GM12891 (cell line): ENCODE data around the gene CTDNEP1.

Experiments
- DNase-seq: peaks from one replicate; pipeline ENCODE4 v3.0.0; 2011; ENCODE audit warnings: low spot score; ENCODE audit not compliant: insufficient read length
- FAIRE-seq: peaks from 2 replicates; lab custom pipeline; 2011; peaks lifted over from hg19 to GRCh38; lab: Jason Lieb, UNC
- PAX5 ChIP-seq: IDR thresholded peaks from 2 replicates; pipeline ENCODE4 v1.6.1; 2011; ENCODE audit warnings: low read length, moderate library complexity, mild to moderate bottlenecking; ENCODE audit not compliant: insufficient read depth, severe bottlenecking
- POLR2A ChIP-seq: IDR thresholded peaks from 2 replicates; pipeline ENCODE4 v1.6.1; 2011; ENCODE audit warnings: low read depth, low read length, control low read depth
- POLR2AphosphoS5 ChIP-seq: IDR thresholded peaks from 2 replicates; pipeline ENCODE4 v1.6.1; 2011; ENCODE audit warnings: low read depth, low read length, control low read depth
- POU2F2 ChIP-seq: IDR thresholded peaks from 2 replicates; pipeline ENCODE4 v1.6.1; 2011; ENCODE audit warnings: low read depth, mild to moderate bottlenecking, control low read depth, low read length, moderate library complexity
- SPI1 ChIP-seq: IDR thresholded peaks from 2 replicates; pipeline ENCODE4 v1.6.1; 2011; ENCODE audit warnings: low read depth, low read length, control low read depth
- TAF1 ChIP-seq: IDR thresholded peaks from 2 replicates; pipeline ENCODE4 v1.6.1; 2011; ENCODE audit warnings: low read depth, low read length, control low read depth

Gene CTDNEP1

GRCh38 chr17:7290685-7291084 is 39.2 kb upstream of the CTDNEP1 start:
- FAIRE-seq, result no peak
- TF ChIP-seq POLR2AphosphoS5 (no peak), PAX5 (no peak), TAF1 (no peak), POLR2A (no peak), SPI1 (no peak), POU2F2 (no peak)
- DNase-seq, result no peak

GRCh38 chr17:7290166-7290565 is 38.6 kb upstream of the CTDNEP1 start:
- FAIRE-seq, result no peak
- TF ChIP-seq SPI1 (no peak), POLR2AphosphoS5 (no peak), POU2F2 (no peak), TAF1 (no peak), PAX5 (no peak), POLR2A (no peak)

GRCh38 chr17:7289256-7290032 is 37.9 kb upstream of the CTDNEP1 start:
- DNase-seq (no peak), FAIRE-seq (no peak)
- TF ChIP-seq POLR2A (no peak), TAF1 (no peak), PAX5 (no peak), POU2F2 (no peak), POLR2AphosphoS5 (no peak), SPI1 (no peak)

More at GRCh38 chr17:7290166-7290565, 38.6 kb upstream of the CTDNEP1 start:
- DNase-seq, result no peak

- TF ChIP-seq POU2F2 (no peak), POLR2A (no peak), PAX5 (no peak), POLR2AphosphoS5 (no peak), TAF1 (no peak), SPI1 (no peak)
- FAIRE-seq (no peak), DNase-seq (no peak)
These were observed 34.1 kb upstream of the CTDNEP1 start for GRCh38 chr17:7285679-7286078.

- no peak for DNase-seq
- TF ChIP-seq SPI1 (no peak), POLR2AphosphoS5 (no peak), POU2F2 (no peak), POLR2A (no peak), TAF1 (no peak), PAX5 (no peak)
- no peak for FAIRE-seq
These were observed 33.4 kb upstream of the CTDNEP1 start for GRCh38 chr17:7284911-7285310.

GRCh38 chr17:7283471-7284216 is 32.1 kb upstream of the CTDNEP1 start:
- TF ChIP-seq TAF1 (no peak), POLR2A (no peak)
- DNase-seq (no peak), FAIRE-seq (no peak)

- FAIRE-seq, result no peak
- DNase-seq, result no peak
- TF ChIP-seq POLR2A (no peak), TAF1 (no peak), POLR2AphosphoS5 (no peak), SPI1 (no peak), PAX5 (no peak), POU2F2 (no peak)
These were observed 31.3 kb upstream of the CTDNEP1 start for GRCh38 chr17:7282752-7283321.

GRCh38 chr17:7281953-7282751 is 30.6 kb upstream of the CTDNEP1 start:
- no peak for DNase-seq
- FAIRE-seq, result no peak
- no peak for TF ChIP-seq PAX5
- TF ChIP-seq POLR2AphosphoS5, result no peak
- TF ChIP-seq TAF1, result no peak
- no peak for TF ChIP-seq SPI1
- no peak for TF ChIP-seq POU2F2
- TF ChIP-seq POLR2A, result no peak
